B cell (primary cell): Measurements from ENCODE around the gene EXOC6.

Source experiments
- CTCF ChIP-seq: fragments of 200-600 bp; IDR thresholded peaks from one replicate; pipeline ENCODE4 v1.8.0; 2022; ENCODE audit warnings: antibody characterized with exemption, mild to moderate bottlenecking
- EZH2 ChIP-seq: IDR thresholded peaks from 2 replicates; pipeline ENCODE4 v1.6.1; 2012; ENCODE audit warnings: borderline replicate concordance, low read depth, mild to moderate bottlenecking, moderate library complexity, low read length; ENCODE audit not compliant: insufficient read depth, poor library complexity, severe bottlenecking

- TF ChIP-seq CTCF (no peak), EZH2 (no peak)
These were observed 225.9 kb downstream of the EXOC6 start for GRCh38 chr10:93074147-93074596.
